HepG2 (cell line): ENCODE results near the gene MARVELD3. TPM values are rescaled to one million over a fixed set of nuclear protein-coding genes. Genes with fewer than 3 reads are reported as not detected.
A peak's percentile ranks its signal among the peaks of the same experiment; 100 is the strongest.

ENCODE experiments used
- EP300 ChIP-seq, 3 experiments: sonication (generic) in 1 of 3; formaldehyde crosslinking in 1 of 3; IDR thresholded peaks; 2 replicates each; pipeline versions ENCODE4 v1.5.1 to v1.6.1; 2011 to 2020; ENCODE audit warnings: low read depth in 2 of 3, low read length in 2 of 3, borderline replicate concordance in 1 of 3, improper control_type of control experiment in 1 of 3, mild to moderate bottlenecking in 1 of 3, missing genetic modification reagents in 1 of 3, moderate library complexity in 1 of 3
- ETV6 ChIP-seq: sonication (generic); formaldehyde crosslinking; conservative IDR thresholded peaks from 2 replicates; pipeline ENCODE4 v1.4.0; 2020; ENCODE audit warnings: missing genetic modification reagents
- GATA4 ChIP-seq: sonication (generic); IDR thresholded peaks from 2 replicates; pipeline ENCODE4 v1.6.1; 2016; ENCODE audit warnings: antibody characterized with exemption, low read depth, borderline replicate concordance
- HMG20B ChIP-seq: conservative IDR thresholded peaks from 2 replicates; pipeline ENCODE4 v1.6.1; 2016; ENCODE audit warnings: missing genetic modification reagents, missing compliant biosample characterization
- HOXA9 ChIP-seq: sonication (generic); formaldehyde crosslinking; IDR thresholded peaks from 2 replicates; pipeline ENCODE4 v1.8.1; 2022; ENCODE audit warnings: missing genetic modification reagents, mild to moderate bottlenecking, moderate library complexity, borderline replicate concordance
- NBN ChIP-seq: fragments of 450-650 bp; conservative IDR thresholded peaks from 2 replicates; pipeline ENCODE4 v1.6.1; 2017
- NR2C2 ChIP-seq: sonication (generic); formaldehyde crosslinking; IDR thresholded peaks from 2 replicates; pipeline ENCODE4 v1.4.0; 2020; ENCODE audit warnings: missing genetic modification reagents, mild to moderate bottlenecking, moderate library complexity, borderline replicate concordance
- NR2F1 ChIP-seq, 2 experiments: fragments of 450-650 bp in 1 of 2; formaldehyde crosslinking in 1 of 2; IDR thresholded peaks; 2 replicates each; pipeline versions ENCODE4 v1.5.0 to v1.6.1; 2016 to 2020; ENCODE audit warnings: mild to moderate bottlenecking in 1 of 2, missing compliant biosample characterization in 1 of 2, missing genetic modification reagents in 1 of 2, moderate library complexity in 1 of 2
- SALL1 ChIP-seq: sonication (generic); formaldehyde crosslinking; IDR thresholded peaks from 2 replicates; pipeline ENCODE4 v1.8.0; 2022; ENCODE audit warnings: mild to moderate bottlenecking, missing genetic modification reagents
- TMF1 ChIP-seq: sonication (generic); formaldehyde crosslinking; IDR thresholded peaks from 2 replicates; pipeline ENCODE4 v1.8.1; 2022; ENCODE audit warnings: low read depth, missing genetic modification reagents
- ZBTB21 ChIP-seq: sonication (generic); formaldehyde crosslinking; IDR thresholded peaks from 2 replicates; pipeline ENCODE4 v1.4.0; 2020; ENCODE audit warnings: missing genetic modification reagents
- ZNF17 ChIP-seq: sonication (generic); formaldehyde crosslinking; IDR thresholded peaks from 2 replicates; pipeline ENCODE4 v1.5.0; 2020; ENCODE audit warnings: mild to moderate bottlenecking, missing genetic modification reagents
- ZNF430 ChIP-seq: sonication (generic); formaldehyde crosslinking; IDR thresholded peaks from 2 replicates; pipeline ENCODE4 v1.9.0; 2021; ENCODE audit warnings: mild to moderate bottlenecking, missing genetic modification reagents
- ZNF878 ChIP-seq: sonication (generic); formaldehyde crosslinking; IDR thresholded peaks from 2 replicates; pipeline ENCODE4 v1.8.1; 2023; ENCODE audit warnings: mild to moderate bottlenecking, missing genetic modification reagents, moderate library complexity
- polyA plus RNA-seq, 8 experiments: library from polyadenylated mRNA; depleted of rRNA in 3 of 8; stranded (reverse) in 7 of 8; unstranded in 1 of 8; fragments of >200 nt; fragmentation: Illumina TruSeq in 4 of 8; extraction: Trizol in 4 of 8; gene quantifications; 2 replicates each; pipeline versions ENCODE4 v1.2.1 to v1.2.3, GENCODE V29; 2011 to 2016; ENCODE audit warnings: low read depth in 4 of 8, missing spikeins in 1 of 8, mixed read lengths in 1 of 8; ENCODE audit not compliant: insufficient read depth in 1 of 8
- total RNA-seq, 5 experiments: library from RNA; depleted of rRNA; stranded (reverse); fragments of >200 nt; fragmentation: Illumina TruSeq; extraction: Trizol; gene quantifications; 2 replicates each; pipeline ENCODE4 v1.2.3, GENCODE V29; 2016; ENCODE audit warnings: low read depth in 1 of 5
- TF ChIP-seq, protein P1 (sequence below): fragments of 450-650 bp; IDR thresholded peaks from 2 replicates; pipeline ENCODE4 v1.6.1; 2016
- TF ChIP-seq, protein P2 (sequence below): sonication (generic); formaldehyde crosslinking; IDR thresholded peaks from 2 replicates; pipeline ENCODE4 v1.5.1; 2020; ENCODE audit warnings: mild to moderate bottlenecking, missing genetic modification reagents, moderate library complexity
- TF ChIP-seq, protein P3 (sequence below): sonication (generic); formaldehyde crosslinking; conservative IDR thresholded peaks from 2 replicates; pipeline ENCODE4 v1.5.0; 2020; ENCODE audit warnings: missing genetic modification reagents
- TF ChIP-seq, protein P4 (sequence below), 2 experiments: sonication (generic) in 1 of 2; formaldehyde crosslinking in 1 of 2; IDR thresholded peaks; 2 replicates each; pipeline versions ENCODE4 v1.4.0 to v1.6.1; 2018 to 2020; ENCODE audit warnings: missing genetic modification reagents in 2 of 2, borderline replicate concordance in 1 of 2, low read depth in 1 of 2, mild to moderate bottlenecking in 1 of 2, missing biosample characterization in 1 of 2
- TF ChIP-seq, protein P5 (sequence below): sonication (generic); formaldehyde crosslinking; IDR thresholded peaks from 2 replicates; pipeline ENCODE4 v1.4.0; 2020; ENCODE audit warnings: missing genetic modification reagents, borderline replicate concordance

The MARVELD3 gene
- total and polyA plus RNA-seq, 2 of the 13 experiments (the other 11 are each of a cell fraction or from before 2014, with no cell fraction given): 4.8 to 5.6 TPM

DNA sequence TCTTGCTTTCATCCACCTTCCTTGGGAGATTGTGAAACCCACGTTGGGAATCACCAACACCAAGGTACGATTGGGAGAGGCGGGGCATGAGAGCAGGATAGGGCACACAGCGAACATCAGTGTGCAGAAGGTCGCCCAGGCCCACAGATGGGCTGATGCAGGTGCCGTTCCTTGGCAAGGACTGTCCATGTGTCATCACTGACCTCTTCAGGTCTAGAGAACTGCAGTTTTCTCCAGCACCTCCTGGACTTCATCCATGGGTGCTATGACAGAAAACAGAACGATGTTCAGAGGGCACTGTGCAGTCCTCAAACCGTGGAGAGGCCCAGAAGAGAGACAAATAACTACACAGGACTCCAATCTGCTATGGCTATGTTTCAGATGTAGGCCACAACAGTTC lies 25.2 kb upstream of the MARVELD3 start (continued):
- TF ChIP-seq, protein P1, sequence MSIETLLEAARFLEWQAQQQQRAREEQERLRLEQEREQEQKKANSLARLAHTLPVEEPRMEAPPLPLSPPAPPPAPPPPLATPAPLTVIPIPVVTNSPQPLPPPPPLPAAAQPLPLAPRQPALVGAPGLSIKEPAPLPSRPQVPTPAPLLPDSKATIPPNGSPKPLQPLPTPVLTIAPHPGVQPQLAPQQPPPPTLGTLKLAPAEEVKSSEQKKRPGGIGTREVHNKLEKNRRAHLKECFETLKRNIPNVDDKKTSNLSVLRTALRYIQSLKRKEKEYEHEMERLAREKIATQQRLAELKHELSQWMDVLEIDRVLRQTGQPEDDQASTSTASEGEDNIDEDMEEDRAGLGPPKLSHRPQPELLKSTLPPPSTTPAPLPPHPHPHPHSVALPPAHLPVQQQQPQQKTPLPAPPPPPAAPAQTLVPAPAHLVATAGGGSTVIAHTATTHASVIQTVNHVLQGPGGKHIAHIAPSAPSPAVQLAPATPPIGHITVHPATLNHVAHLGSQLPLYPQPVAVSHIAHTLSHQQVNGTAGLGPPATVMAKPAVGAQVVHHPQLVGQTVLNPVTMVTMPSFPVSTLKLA: no peak
- no peak for TF ChIP-seq ZNF430 (CRISPR knock-in tag)
- no peak for TF ChIP-seq ZBTB21 (CRISPR knock-in tag)
- TF ChIP-seq, protein P2, sequence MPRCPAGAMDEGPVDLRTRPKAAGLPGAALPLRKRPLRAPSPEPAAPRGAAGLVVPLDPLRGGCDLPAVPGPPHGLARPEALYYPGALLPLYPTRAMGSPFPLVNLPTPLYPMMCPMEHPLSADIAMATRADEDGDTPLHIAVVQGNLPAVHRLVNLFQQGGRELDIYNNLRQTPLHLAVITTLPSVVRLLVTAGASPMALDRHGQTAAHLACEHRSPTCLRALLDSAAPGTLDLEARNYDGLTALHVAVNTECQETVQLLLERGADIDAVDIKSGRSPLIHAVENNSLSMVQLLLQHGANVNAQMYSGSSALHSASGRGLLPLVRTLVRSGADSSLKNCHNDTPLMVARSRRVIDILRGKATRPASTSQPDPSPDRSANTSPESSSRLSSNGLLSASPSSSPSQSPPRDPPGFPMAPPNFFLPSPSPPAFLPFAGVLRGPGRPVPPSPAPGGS: no peak
- TF ChIP-seq HOXA9 (CRISPR knock-in tag): no peak
- TF ChIP-seq NR2C2 (CRISPR knock-in tag): no peak
- peak; percentile 72 for TF ChIP-seq SALL1 (CRISPR knock-in tag)
- TF ChIP-seq TMF1 (CRISPR knock-in tag): no peak
- TF ChIP-seq ZNF878 (CRISPR knock-in tag): no peak
- TF ChIP-seq ETV6 (CRISPR knock-in tag): no peak
- TF ChIP-seq, protein P3, sequence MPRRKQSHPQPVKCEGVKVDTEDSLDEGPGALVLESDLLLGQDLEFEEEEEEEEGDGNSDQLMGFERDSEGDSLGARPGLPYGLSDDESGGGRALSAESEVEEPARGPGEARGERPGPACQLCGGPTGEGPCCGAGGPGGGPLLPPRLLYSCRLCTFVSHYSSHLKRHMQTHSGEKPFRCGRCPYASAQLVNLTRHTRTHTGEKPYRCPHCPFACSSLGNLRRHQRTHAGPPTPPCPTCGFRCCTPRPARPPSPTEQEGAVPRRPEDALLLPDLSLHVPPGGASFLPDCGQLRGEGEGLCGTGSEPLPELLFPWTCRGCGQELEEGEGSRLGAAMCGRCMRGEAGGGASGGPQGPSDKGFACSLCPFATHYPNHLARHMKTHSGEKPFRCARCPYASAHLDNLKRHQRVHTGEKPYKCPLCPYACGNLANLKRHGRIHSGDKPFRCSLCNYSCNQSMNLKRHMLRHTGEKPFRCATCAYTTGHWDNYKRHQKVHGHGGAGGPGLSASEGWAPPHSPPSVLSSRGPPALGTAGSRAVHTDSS (CRISPR knock-in tag): no peak
- TF ChIP-seq EP300 (IDR thresholded peaks at IDR 0.05; ENCODE audit: low read depth in 2 of 2, low read length in 2 of 2): no peak
- TF ChIP-seq EP300 (CRISPR knock-in tag; IDR thresholded peaks at IDR 0.05; ENCODE audit: borderline replicate concordance): no peak
- TF ChIP-seq, protein P4, sequence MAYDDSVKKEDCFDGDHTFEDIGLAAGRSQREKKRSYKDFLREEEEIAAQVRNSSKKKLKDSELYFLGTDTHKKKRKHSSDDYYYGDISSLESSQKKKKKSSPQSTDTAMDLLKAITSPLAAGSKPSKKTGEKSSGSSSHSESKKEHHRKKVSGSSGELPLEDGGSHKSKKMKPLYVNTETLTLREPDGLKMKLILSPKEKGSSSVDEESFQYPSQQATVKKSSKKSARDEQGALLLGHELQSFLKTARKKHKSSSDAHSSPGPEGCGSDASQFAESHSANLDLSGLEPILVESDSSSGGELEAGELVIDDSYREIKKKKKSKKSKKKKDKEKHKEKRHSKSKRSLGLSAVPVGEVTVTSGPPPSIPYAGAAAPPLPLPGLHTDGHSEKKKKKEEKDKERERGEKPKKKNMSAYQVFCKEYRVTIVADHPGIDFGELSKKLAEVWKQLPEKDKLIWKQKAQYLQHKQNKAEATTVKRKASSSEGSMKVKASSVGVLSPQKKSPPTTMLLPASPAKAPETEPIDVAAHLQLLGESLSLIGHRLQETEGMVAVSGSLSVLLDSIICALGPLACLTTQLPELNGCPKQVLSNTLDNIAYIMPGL (CRISPR knock-in tag; IDR thresholded peaks at IDR 0.05; ENCODE audit: borderline replicate concordance in 1 of 2, low read depth in 1 of 2): peak; percentile 15 to 53; a peak in 1 of 4 replicates
- TF ChIP-seq NBN: no peak
- no peak for TF ChIP-seq ZNF17 (CRISPR knock-in tag)
- TF ChIP-seq HMG20B (CRISPR knock-in tag): no peak
- no peak for TF ChIP-seq NR2F1 (CRISPR knock-in tag; IDR thresholded peaks at IDR 0.05)
- TF ChIP-seq, protein P5, sequence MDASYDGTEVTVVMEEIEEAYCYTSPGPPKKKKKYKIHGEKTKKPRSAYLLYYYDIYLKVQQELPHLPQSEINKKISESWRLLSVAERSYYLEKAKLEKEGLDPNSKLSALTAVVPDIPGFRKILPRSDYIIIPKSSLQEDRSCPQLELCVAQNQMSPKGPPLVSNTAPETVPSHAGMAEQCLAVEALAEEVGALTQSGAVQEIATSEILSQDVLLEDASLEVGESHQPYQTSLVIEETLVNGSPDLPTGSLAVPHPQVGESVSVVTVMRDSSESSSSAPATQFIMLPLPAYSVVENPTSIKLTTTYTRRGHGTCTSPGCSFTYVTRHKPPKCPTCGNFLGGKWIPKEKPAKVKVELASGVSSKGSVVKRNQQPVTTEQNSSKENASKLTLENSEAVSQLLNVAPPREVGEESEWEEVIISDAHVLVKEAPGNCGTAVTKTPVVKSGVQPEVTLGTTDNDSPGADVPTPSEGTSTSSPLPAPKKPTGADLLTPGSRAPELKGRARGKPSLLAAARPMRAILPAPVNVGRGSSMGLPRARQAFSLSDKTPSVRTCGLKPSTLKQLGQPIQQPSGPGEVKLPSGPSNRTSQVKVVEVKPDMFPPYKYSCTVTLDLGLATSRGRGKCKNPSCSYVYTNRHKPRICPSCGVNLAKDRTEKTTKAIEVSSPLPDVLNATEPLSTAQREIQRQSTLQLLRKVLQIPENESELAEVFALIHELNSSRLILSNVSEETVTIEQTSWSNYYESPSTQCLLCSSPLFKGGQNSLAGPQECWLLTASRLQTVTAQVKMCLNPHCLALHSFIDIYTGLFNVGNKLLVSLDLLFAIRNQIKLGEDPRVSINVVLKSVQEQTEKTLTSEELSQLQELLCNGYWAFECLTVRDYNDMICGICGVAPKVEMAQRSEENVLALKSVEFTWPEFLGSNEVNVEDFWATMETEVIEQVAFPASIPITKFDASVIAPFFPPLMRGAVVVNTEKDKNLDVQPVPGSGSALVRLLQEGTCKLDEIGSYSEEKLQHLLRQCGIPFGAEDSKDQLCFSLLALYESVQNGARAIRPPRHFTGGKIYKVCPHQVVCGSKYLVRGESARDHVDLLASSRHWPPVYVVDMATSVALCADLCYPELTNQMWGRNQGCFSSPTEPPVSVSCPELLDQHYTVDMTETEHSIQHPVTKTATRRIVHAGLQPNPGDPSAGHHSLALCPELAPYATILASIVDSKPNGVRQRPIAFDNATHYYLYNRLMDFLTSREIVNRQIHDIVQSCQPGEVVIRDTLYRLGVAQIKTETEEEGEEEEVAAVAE (CRISPR knock-in tag): no peak
- no peak for TF ChIP-seq GATA4
